Muscle layer of duodenum (tissue), 2 donors: ENCODE measurements around the gene PLCB4.

ENCODE experiments used
- H3K27ac ChIP-seq: one replicate; pipeline ENCODE4 v1.7.0; 2013; ENCODE audit warnings: mild to moderate bottlenecking, low read length
- H3K27me3 ChIP-seq: one replicate; pipeline ENCODE4 v1.7.0; 2013; ENCODE audit warnings: low read depth, mild to moderate bottlenecking, control low read depth, low read length
- H3K36me3 ChIP-seq, 2 donors: one replicate each; pipeline ENCODE4 v1.7.0; 2013; ENCODE audit warnings: low read length in 2 of 2, control low read depth in 1 of 2, mild to moderate bottlenecking in 1 of 2; ENCODE audit not compliant: insufficient read depth in 2 of 2, control insufficient read depth in 1 of 2
- H3K4me1 ChIP-seq, 2 donors: one replicate each; pipeline ENCODE4 v1.7.0; 2013; ENCODE audit warnings: low read length in 2 of 2, mild to moderate bottlenecking in 2 of 2, control low read depth in 1 of 2, moderate library complexity in 1 of 2; ENCODE audit not compliant: insufficient read depth in 2 of 2, control insufficient read depth in 1 of 2
- H3K4me3 ChIP-seq, 2 donors: one replicate each; pipeline ENCODE4 v1.7.0; 2013; ENCODE audit warnings: low read length in 2 of 2, low read depth in 1 of 2, mild to moderate bottlenecking in 1 of 2
- H3K9me3 ChIP-seq, 2 donors: one replicate each; pipeline ENCODE4 v1.7.0; 2013; ENCODE audit warnings: low read length in 2 of 2, control low read depth in 1 of 2, mild to moderate bottlenecking in 1 of 2; ENCODE audit not compliant: control insufficient read depth in 1 of 2
- donor health status: healthy.

PLCB4 gene

GRCh38 chr20:9300080-9300479 lies 231.2 kb downstream of the PLCB4 start:
- no peak overlapping the region for H3K4me3 ChIP-seq
- H3K4me1 ChIP-seq, result peaks cover 0 to 4% of the 10 kb centered on the region in 2 donors
- no peaks in the 10 kb centered on the region for H3K36me3 ChIP-seq
- no peak overlapping the region for H3K27ac ChIP-seq
- H3K27me3 ChIP-seq, result no peaks in the 10 kb centered on the region
- H3K9me3 ChIP-seq, result no peaks in the 10 kb centered on the region

GRCh38 chr20:9300534-9300933 lies 231.6 kb downstream of the PLCB4 start:
- Histone ChIP-seq H3K27ac (no peak overlapping the region), H3K36me3 (no peaks in the 10 kb centered on the region), H3K9me3 (no peaks in the 10 kb centered on the region), H3K27me3 (no peaks in the 10 kb centered on the region), H3K4me1 (peaks cover 0 to 4% of the 10 kb centered on the region in 2 donors), H3K4me3 (no peak overlapping the region)

GRCh38 chr20:9301129-9302090 lies 232.5 kb downstream of the PLCB4 start:
- H3K4me1 ChIP-seq, result peaks cover 0 to 4% of the 10 kb centered on the region in 2 donors
- H3K27ac ChIP-seq, result no peak overlapping the region
- H3K4me3 ChIP-seq, result no peak overlapping the region
- no peaks in the 10 kb centered on the region for H3K27me3 ChIP-seq
- no peaks in the 10 kb centered on the region for H3K9me3 ChIP-seq
- no peaks in the 10 kb centered on the region for H3K36me3 ChIP-seq

- Histone ChIP-seq H3K27me3 (no peaks in the 10 kb centered on the region), H3K36me3 (no peaks in the 10 kb centered on the region), H3K4me1 (peaks cover 0 to 4% of the 10 kb centered on the region in 2 donors), H3K4me3 (no peak overlapping the region), H3K27ac (no peak overlapping the region), H3K9me3 (no peaks in the 10 kb centered on the region)
Observed at GRCh38 chr20:9302091-9302462, 233.2 kb downstream of the PLCB4 start.

- Histone ChIP-seq H3K27ac (no peak overlapping the region), H3K9me3 (no peaks in the 10 kb centered on the region), H3K27me3 (no peaks in the 10 kb centered on the region), H3K4me3 (no peak overlapping the region), H3K4me1 (no peaks in the 10 kb centered on the region), H3K36me3 (no peaks in the 10 kb centered on the region)
Observed at GRCh38 chr20:9306521-9306920, 237.6 kb downstream of the PLCB4 start.

GRCh38 chr20:9308056-9308455 lies 239.2 kb downstream of the PLCB4 start:
- no peak overlapping the region for H3K4me3 ChIP-seq
- no peak overlapping the region for H3K27ac ChIP-seq
- H3K9me3 ChIP-seq, result no peaks in the 10 kb centered on the region
- no peaks in the 10 kb centered on the region for H3K27me3 ChIP-seq
- no peaks in the 10 kb centered on the region for H3K36me3 ChIP-seq
- H3K4me1 ChIP-seq, result no peaks in the 10 kb centered on the region

- Histone ChIP-seq H3K36me3 (no peaks in the 10 kb centered on the region), H3K27me3 (no peaks in the 10 kb centered on the region), H3K4me1 (no peaks in the 10 kb centered on the region), H3K27ac (no peak overlapping the region), H3K9me3 (no peaks in the 10 kb centered on the region), H3K4me3 (no peak overlapping the region)
Observed at GRCh38 chr20:9311132-9311531, 242.2 kb downstream of the PLCB4 start.

- Histone ChIP-seq H3K27ac (no peak overlapping the region), H3K27me3 (no peaks in the 10 kb centered on the region), H3K4me1 (peaks cover 0 to 5% of the 10 kb centered on the region in 2 donors), H3K9me3 (no peaks in the 10 kb centered on the region), H3K36me3 (no peaks in the 10 kb centered on the region), H3K4me3 (peak overlapping the region in 1 of 2 donors; percentile 23)
Observed at GRCh38 chr20:9319687-9320384, 250.9 kb downstream of the PLCB4 start.

- Histone ChIP-seq H3K27me3 (no peaks in the 10 kb centered on the region), H3K4me1 (peaks cover 0 to 5% of the 10 kb centered on the region in 2 donors), H3K27ac (no peak overlapping the region), H3K9me3 (no peaks in the 10 kb centered on the region), H3K4me3 (no peak overlapping the region), H3K36me3 (no peaks in the 10 kb centered on the region)
Observed at GRCh38 chr20:9321007-9321406, 252.1 kb downstream of the PLCB4 start.

- Histone ChIP-seq H3K9me3 (no peaks in the 10 kb centered on the region), H3K27ac (no peak overlapping the region), H3K36me3 (no peaks in the 10 kb centered on the region), H3K27me3 (no peaks in the 10 kb centered on the region), H3K4me3 (no peak overlapping the region), H3K4me1 (peaks cover 0 to 5% of the 10 kb centered on the region in 2 donors)
Observed at GRCh38 chr20:9322661-9323060, 253.8 kb downstream of the PLCB4 start.

- Histone ChIP-seq H3K4me1 (peaks cover 0 to 5% of the 10 kb centered on the region in 2 donors), H3K4me3 (no peak overlapping the region), H3K9me3 (no peaks in the 10 kb centered on the region), H3K27me3 (no peaks in the 10 kb centered on the region), H3K36me3 (no peaks in the 10 kb centered on the region), H3K27ac (no peak overlapping the region)
Observed at GRCh38 chr20:9323622-9324021, 254.7 kb downstream of the PLCB4 start.
